Cardiac muscle cell (in vitro differentiated cells and primary cell): Measurements from ENCODE around the gene C19orf12. TPM values are rescaled to one million over a fixed set of nuclear protein-coding genes. Genes with fewer than 3 reads are reported as not detected.

Experiments used
- DNase-seq, 2 donors: peaks; one replicate each; pipeline versions ENCODE4 v3.0.0 to v3.0.0-alpha.2; 2010 to 2017; ENCODE audit warnings: low read depth in 1 of 2, low spot score in 1 of 2
- H3K27ac ChIP-seq: fragments of 200-600 bp; sonication (generic); 2 replicates; pipeline ENCODE4 v1.5.1; 2016
- H3K27me3 ChIP-seq: fragments of 200-600 bp; sonication (generic); 2 replicates; pipeline ENCODE4 v1.6.0; 2016; ENCODE audit warnings: control low read depth
- H3K36me3 ChIP-seq: fragments of 200-600 bp; sonication (generic); 2 replicates; pipeline ENCODE4 v1.5.1; 2016; ENCODE audit warnings: control low read depth
- H3K4me1 ChIP-seq: fragments of 200-600 bp; sonication (generic); 2 replicates; pipeline ENCODE4 v1.8.1; 2017; ENCODE audit warnings: low read depth, mild to moderate bottlenecking, mixed run types
- H3K4me3 ChIP-seq: fragments of 200-600 bp; sonication (generic); 2 replicates; pipeline ENCODE4 v1.5.1; 2016; ENCODE audit warnings: mild to moderate bottlenecking
- H3K9me3 ChIP-seq: fragments of 200-600 bp; sonication (generic); 2 replicates; pipeline ENCODE4 v1.5.1; 2017; ENCODE audit warnings: low read depth, mild to moderate bottlenecking, control low read depth
- CTCF ChIP-seq: IDR thresholded peaks from 2 replicates; pipeline ENCODE4 v1.5.1; 2012; ENCODE audit warnings: low read depth, mild to moderate bottlenecking, low read length
- polyA plus RNA-seq: library from polyadenylated mRNA; unstranded; fragments of >200 nt; fragmentation: Nextera tagmentation; extraction: Ambion mirVana; gene quantifications from 2 replicates; pipeline ENCODE4 v1.2.1, GENCODE V29; 2016
- total RNA-seq: library from RNA; depleted of rRNA; stranded (reverse); fragments of >200 nt; gene quantifications from 2 replicates; pipeline ENCODE4 v1.2.3, GENCODE V29; 2016

C19orf12 gene
- total and polyA plus RNA-seq, 2 experiments from 2014 or later: 46.2 to 54.7 TPM

GRCh38 chr19:29743681-29744080 is 28.6 kb upstream of the C19orf12 start:
- DNase-seq: no peak
- H3K9me3 ChIP-seq: no peaks in the 10 kb centered on the region
- H3K4me1 ChIP-seq: no peaks in the 10 kb centered on the region
- H3K27me3 ChIP-seq: no peaks in the 10 kb centered on the region
- no peak for TF ChIP-seq CTCF
- H3K36me3 ChIP-seq: no peaks in the 10 kb centered on the region
- no peak overlapping the region for H3K4me3 ChIP-seq
- H3K27ac ChIP-seq: no peak overlapping the region

- Histone ChIP-seq H3K4me3 (no peak overlapping the region), H3K27me3 (peaks cover 2% of the 10 kb centered on the region), H3K27ac (no peak overlapping the region), H3K4me1 (no peaks in the 10 kb centered on the region), H3K36me3 (no peaks in the 10 kb centered on the region), H3K9me3 (no peaks in the 10 kb centered on the region)
- no peak for TF ChIP-seq CTCF
- no peak for DNase-seq
Observed at GRCh38 chr19:29741776-29742175, 26.7 kb upstream of the C19orf12 start.

- peaks cover 2% of the 10 kb centered on the region for H3K27me3 ChIP-seq
- H3K27ac ChIP-seq: no peak overlapping the region
- no peak for DNase-seq
- H3K9me3 ChIP-seq: no peaks in the 10 kb centered on the region
- H3K4me1 ChIP-seq: no peaks in the 10 kb centered on the region
- H3K36me3 ChIP-seq: no peaks in the 10 kb centered on the region
- no peak for TF ChIP-seq CTCF
- no peak overlapping the region for H3K4me3 ChIP-seq
Observed at GRCh38 chr19:29741226-29741625, 26.2 kb upstream of the C19orf12 start.

GRCh38 chr19:29737461-29738000 is 22.5 kb upstream of the C19orf12 start:
- Histone ChIP-seq H3K9me3 (no peaks in the 10 kb centered on the region), H3K27me3 (peaks cover 17% of the 10 kb centered on the region), H3K4me1 (no peaks in the 10 kb centered on the region), H3K4me3 (no peak overlapping the region), H3K36me3 (no peaks in the 10 kb centered on the region), H3K27ac (no peak overlapping the region)
- no peak for DNase-seq
- TF ChIP-seq CTCF: no peak

GRCh38 chr19:29735829-29736228 is 20.8 kb upstream of the C19orf12 start:
- DNase-seq: no peak
- H3K27ac ChIP-seq: no peak overlapping the region
- H3K36me3 ChIP-seq: no peaks in the 10 kb centered on the region
- no peak overlapping the region for H3K4me3 ChIP-seq
- peaks cover 30% of the 10 kb centered on the region for H3K27me3 ChIP-seq
- H3K4me1 ChIP-seq: no peaks in the 10 kb centered on the region
- H3K9me3 ChIP-seq: no peaks in the 10 kb centered on the region
- no peak for TF ChIP-seq CTCF

GRCh38 chr19:29731331-29731850 is 16.3 kb upstream of the C19orf12 start:
- H3K27me3 ChIP-seq: peaks cover 33% of the 10 kb centered on the region
- no peak for DNase-seq
- H3K27ac ChIP-seq: no peak overlapping the region
- H3K4me1 ChIP-seq: no peaks in the 10 kb centered on the region
- no peak for TF ChIP-seq CTCF
- H3K36me3 ChIP-seq: no peaks in the 10 kb centered on the region
- no peaks in the 10 kb centered on the region for H3K9me3 ChIP-seq
- no peak overlapping the region for H3K4me3 ChIP-seq
